NCI-H146 treated with DMSO at 0.1 percent for 48 hours (cell line): ENCODE results near the gene MYL11.
"Not testable (repeated sequence)": the region's sequence is repeated elsewhere in the genome, so short reads cannot be mapped to it uniquely, and the experiment has no call there.

Experiments
- DNase-seq: peaks from one replicate; lab custom pipeline; 2025; ENCODE audit not compliant: unreplicated experiment; lab: John Stamatoyannopoulos, UW

Gene MYL11, protein sequence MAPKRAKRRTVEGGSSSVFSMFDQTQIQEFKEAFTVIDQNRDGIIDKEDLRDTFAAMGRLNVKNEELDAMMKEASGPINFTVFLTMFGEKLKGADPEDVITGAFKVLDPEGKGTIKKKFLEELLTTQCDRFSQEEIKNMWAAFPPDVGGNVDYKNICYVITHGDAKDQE

DNA sequence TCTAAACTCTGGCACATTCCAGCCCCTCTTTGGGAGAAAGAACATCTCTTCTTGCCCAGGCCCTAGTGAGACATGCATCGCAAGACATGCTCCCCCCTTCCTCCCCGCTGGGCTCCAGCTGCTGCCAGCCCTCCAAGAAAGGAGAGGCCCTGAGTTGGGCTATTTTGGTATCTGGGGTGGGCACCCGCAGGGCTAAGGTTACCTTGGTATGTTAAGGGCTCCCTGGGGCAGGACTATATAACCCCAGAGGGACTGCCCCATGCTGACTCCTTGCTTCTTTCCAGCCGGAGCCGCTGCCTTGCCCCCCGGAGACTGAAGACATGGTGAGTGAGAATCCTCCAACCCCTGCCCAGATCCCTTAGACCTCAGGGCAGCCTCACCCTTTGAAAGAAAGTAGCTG is at the start of gene MYL11:
MYL11 (plus strand) TSS at position 265 of the 400 bp plus-strand sequence; CDS start at position 321, 56 bp downstream.
- no peak for DNase-seq

DNA sequence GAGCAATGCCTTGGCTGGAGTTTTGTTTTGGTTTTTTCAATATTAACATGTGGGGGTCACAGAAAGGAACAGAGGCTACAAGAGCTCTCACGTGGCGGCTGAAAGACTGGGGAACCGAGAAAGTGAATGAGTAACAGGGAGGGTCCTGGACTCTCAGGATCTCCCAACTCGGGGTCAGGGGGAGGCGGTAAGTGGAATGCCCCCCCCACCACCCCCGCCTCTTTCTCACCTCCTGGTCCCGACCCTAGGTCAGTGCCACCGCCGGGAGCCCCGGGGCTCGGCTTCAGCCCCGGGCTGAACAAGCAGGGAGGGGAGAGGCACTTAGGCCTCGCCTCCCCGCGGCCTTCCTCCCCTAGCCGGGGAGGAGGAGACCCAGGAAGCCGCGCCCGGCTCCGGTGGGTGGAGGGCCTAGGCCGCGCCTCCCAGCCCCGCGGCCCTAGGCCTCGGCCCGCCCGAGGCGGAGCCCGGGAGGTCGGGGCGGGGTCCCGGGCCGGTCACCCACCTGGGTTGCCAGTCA is 40.1 kb upstream of the MYL11 start:
- peak; percentile 38 for DNase-seq

DNA sequence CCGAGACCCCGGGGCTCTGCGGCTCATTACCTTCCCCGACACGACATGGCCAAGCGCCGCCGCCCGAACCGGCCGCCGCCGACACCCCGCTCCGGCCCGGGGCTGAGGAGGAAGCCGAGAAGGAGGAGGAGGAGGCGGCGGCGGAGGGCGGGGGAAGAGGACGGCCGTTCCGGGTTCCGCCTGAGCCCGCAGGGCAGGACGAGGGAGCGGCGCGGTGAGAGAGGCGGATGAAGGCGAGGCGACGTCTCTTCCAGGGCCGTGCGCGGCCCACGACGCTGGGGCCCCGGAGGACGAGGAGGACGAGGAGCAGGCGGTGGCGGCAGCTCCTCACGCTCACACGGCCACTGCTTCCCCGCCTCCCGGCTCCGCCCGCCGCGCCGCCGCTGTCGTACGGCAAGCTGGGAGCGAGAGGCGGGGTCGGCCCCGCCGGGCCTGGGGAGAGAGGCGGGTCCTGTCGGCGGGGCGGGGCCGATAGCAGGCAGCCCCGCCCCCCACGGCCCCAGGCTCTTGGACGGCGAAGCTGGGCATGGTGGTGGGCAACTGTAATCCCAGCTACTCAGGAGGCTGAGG is 39.5 kb upstream of the MYL11 start:
- DNase-seq = peak; percentile 65

DNA sequence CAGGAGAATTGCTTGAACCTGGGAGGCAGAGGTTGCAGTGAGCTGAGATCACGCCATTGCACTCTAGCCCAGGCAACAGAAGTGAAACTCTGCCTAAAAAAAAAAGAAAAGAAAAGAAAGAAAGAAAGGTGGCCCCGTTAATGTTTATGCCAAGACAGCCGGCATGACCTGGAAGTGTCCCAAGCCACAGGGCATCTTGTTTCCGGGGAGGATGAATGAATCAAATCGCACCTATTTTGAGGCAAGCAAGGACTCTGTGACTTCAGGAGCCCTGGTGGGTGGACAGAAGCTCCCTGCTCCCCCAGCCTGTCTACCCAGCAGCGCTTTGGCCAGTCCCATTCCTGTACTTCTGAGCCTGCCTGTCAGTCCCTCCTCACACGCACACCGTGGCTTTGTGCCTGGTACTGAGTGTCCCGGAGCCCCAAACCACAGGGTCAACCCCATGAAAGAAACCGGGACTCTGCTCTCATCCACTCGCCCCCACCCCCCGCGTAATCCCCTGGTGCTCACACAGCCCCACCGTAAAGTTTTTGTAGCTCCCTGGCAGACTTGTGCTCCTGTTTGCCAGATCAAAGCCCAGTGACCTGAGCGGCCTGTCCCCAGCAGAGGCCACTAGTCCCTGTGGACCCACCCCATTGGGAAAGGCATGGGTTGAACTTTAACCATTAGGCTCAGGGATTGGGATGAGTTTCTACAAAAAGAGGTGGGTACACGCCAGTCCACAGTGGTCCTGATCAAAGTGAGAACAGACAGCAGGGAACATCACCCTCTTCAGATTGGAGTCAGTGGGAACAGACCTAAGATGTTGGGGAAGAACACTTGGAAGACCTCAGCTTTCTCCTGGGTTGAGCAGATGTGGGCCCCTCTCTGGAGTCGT is 38.8 kb upstream of the MYL11 start:
- DNase-seq = no peak

DNA sequence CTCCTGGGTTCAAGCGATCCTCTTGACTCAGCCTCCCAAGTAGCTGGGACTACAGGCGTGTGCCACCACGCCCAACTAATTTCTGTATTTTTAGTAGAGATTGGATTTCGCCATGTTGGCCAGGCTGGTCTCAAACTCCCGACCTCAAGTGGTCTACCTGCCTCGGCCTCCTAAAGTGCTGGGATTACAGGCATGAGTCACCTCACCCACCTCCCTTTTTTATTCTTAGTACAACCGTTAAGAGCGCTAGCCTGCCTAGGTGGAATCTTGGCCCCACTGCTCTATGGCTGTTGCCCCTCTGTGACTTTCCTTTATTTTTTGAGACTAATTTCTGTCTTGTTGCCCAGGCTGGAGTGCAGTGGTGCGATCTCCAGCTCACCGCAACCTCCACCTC is 36.6 kb upstream of the MYL11 start:
- DNase-seq = not testable (repeated sequence)

DNA sequence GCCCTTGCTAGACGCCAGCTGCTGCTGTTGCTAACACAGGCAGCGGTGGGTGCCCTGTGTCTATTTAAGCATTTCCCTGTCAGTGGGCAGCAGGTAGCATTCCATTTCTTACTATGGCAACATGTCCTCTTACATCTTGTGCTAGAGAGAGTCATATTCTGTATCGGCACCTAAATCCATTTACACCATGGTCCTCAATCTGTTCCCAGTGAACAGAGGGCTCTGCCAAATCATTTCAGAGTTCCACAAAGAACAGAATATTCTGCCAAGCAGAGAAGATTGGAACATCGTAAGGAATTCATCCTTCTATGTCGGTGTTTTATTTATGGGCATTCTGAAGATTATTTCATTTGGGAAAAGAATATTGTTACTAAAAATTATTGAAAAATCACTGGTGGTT is 35.9 kb upstream of the MYL11 start:
- not testable (repeated sequence) for DNase-seq

DNA sequence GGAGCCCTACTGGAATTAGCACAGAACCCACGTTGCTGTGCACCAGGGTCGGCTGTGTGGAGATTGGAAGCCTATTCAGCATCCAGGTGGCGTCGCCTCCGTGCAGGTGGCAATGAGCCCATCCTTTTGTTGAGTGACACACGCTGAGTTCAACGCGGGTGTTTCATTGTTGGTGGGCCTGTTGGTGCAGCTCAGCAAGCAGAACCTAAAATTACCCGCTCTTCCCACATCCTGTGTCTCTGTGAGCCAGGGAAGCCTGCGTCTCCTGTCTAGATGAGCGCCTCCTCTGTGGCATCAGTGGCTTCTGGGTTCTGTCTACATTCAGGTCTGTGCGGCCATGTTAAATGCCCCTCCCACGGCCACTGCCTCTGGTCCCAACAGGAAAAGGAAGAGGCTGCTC is 34.0 kb upstream of the MYL11 start:
- peak; percentile 93 for DNase-seq

DNA sequence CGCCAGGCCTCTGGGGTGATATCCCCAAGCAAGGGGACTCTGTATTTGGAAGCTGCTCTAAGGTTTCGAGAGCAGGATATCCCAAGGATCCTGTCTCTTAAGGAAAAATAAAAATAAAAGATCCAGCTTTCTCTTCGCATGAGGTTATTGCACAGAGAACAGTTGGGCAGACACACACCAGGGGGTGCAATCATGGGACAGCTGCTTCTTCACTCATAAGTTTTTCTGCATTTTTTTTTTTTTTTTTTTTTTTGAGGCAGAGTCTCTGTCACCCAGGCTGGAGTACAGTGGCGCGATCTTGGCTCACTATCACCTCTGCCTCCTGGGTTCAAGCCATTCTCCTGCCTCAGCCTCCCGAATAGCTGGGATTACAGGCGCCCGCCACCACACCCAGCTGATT is 32.6 kb upstream of the MYL11 start:
- peak; percentile 19 for DNase-seq

DNA sequence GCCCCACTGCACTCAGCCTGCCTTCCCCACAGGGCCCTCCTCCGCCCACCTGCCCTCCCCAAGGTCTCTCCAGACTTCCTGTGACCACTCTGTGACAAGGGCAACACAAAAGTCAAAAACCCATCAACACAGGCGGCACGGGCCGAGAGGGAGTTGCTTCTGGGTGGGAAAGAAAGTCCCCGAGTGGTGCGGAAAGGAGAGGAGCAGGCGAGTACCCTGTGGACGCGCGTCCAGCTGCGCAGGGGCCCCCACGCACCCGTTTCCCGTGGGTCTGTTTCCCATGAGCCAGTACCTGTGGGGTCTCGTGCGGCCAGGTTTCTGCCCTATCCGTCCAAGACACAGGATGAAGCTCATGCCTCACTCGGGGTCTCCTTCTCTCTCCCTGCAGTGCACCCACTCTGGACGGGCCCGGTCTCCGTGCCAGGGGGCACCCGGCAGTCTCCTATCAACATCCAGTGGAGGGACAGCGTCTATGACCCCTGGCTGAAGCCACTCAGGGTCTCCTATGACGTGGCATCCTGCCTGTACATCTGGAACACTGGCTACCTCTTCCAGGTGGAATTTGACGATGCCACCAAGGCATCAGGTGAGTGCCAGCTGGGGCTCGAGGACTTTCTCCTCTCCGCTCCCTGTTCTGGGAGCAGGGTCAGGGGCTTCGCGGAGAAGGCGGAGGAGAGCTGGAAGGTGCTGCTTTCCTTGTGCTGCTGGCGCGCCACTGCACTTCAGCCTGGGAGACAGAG is 31.7 kb upstream of the MYL11 start:
- DNase-seq = no peak

DNA sequence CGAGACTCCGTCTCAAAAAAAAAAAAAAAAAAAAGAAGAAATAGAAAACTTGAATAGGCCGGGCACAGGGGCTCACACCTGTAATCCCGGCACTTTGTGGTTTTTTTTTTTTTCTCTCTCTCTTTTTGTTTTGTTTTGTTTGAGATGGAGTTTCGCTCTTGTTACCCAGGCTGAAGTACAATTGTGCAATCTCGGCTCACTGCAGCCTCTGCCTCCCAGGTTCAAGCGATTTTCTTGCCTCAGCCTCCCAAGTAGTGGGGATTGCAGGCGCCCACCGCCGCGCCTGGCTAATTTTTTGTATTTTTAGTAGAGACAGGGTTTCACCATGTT is 31.1 kb upstream of the MYL11 start:
- not testable (repeated sequence) for DNase-seq

DNA sequence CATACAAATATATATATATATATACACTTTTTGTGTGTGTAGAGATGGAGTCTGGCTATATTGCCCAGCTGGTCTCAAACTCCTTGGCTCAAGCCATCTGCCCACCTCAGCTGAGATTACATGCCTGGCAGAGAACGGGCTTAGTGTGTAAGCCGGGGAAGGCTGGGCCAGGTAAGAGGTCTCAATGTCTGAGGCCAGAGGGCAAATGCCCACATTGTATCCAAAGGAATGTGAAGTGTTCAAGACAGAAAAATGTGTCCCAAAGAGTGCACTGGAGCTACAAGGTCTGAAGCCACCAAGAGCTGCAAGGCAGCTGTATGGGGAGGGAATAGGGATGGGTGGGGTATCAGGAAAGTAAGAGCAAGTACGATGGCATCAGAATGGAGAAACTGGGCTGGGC is 28.3 kb upstream of the MYL11 start:
- no peak for DNase-seq

DNA sequence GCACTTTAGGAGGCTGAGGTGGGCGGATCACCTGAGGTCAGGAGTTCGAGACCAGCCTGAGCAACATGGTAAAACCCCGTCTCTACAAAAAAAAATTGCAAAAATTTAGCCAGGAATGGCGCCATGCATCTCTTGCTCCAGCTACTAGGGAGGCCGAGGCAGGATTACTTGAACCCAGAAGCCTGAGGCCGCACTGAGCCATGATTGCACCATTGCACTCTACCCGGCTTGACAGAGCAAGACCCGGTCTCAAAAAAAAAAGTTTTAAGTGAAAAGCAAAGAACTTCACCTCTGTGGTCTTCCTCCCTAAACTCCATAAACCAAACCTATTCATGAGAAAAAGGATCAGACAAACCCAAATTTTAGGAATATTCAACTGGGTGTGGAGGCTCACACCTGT is 26.5 kb upstream of the MYL11 start:
- no peak for DNase-seq

DNA sequence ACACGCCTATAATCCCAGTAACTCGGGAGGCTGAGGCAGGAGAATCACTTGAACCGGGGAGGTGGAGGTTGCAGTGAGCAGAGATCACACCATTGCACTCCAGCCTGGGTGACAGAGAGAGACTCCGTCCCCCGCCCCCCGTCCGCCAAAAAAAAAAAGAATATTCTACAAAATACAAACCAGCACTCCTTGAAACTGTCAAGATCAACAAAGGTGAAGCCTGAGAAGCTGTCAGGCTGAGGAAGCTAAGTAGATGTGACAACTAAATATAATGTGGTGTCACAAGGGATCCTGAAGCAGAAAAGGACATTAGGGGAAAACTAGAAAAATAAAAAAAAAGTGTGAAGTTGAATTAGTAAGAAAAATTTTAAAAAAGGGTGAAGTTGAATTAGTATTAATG is 25.7 kb upstream of the MYL11 start:
- no peak for DNase-seq

DNA sequence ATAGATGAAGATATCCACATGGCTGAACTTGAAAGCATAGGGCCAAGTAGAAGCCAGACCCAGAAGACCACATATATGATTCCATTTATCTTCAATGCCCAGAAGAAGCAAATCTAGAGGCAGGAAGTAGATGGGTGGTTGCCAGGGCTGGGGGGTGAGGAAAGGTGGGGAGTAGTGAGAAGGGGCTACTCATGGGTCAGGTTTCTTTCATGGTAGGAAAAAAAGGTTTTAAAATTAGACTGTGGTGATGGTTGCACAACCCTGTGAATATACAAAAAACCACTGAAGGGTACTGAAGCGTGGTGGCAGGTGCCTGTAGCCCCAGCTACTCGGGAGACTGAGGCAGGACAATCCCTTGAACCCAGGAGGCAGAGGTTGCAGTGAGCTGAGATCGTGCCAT is 24.9 kb upstream of the MYL11 start:
- DNase-seq = no peak

DNA sequence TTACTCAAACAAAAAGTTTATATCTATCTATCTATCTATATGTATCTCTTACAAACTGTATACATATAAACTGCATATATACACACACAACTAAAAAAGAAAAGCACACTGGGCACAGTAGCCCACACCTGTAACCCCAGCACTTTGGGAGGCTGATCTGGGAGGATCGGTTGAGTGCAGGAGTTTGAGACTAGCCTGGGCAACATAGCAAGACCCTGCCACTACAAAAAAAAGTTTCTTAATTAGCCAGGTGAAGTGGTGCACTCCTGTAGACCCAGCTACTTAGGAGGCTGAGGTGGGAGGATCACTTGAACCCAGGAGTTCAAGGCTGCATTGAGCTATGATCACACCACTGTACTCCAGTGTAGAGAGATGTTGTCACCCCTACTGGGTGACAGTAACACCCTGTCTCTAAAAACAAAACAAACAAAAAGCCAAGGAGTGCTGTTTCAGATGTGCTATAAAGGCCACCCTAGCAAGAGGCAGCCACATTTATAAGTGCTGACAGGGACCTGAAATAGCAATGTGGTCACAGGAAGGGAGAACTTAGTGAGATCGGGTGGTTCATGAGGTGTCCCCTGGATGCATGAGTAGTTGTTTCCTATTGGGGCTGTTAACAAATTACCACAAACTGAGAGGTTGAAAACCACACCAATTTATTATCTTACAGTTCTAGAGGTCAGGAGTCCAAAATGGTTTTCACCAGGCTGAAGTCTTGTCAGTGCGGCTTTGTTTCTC is 24.3 kb upstream of the MYL11 start:
- no peak for DNase-seq

DNA sequence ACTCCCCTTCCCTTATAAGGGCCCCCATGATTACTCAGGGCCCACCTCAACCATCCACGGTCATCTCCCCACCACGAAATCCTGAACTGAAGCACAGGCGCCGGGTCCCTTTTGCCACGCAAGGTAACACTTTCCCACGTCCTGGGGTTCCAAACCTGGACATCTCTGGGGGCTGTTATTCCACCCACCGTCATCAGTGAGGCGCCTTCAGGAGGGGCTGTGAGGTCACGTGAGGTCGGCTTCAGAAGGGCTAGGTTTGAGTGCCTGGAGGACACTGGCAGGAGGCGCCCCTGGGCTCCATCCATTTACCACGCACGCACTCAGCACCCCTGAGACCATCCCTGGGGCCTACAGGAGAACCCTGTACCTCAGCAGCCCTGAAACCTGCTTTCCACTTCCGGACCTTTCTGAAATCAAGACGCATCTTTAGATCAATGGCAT is 23.6 kb upstream of the MYL11 start:
- DNase-seq = no peak

DNA sequence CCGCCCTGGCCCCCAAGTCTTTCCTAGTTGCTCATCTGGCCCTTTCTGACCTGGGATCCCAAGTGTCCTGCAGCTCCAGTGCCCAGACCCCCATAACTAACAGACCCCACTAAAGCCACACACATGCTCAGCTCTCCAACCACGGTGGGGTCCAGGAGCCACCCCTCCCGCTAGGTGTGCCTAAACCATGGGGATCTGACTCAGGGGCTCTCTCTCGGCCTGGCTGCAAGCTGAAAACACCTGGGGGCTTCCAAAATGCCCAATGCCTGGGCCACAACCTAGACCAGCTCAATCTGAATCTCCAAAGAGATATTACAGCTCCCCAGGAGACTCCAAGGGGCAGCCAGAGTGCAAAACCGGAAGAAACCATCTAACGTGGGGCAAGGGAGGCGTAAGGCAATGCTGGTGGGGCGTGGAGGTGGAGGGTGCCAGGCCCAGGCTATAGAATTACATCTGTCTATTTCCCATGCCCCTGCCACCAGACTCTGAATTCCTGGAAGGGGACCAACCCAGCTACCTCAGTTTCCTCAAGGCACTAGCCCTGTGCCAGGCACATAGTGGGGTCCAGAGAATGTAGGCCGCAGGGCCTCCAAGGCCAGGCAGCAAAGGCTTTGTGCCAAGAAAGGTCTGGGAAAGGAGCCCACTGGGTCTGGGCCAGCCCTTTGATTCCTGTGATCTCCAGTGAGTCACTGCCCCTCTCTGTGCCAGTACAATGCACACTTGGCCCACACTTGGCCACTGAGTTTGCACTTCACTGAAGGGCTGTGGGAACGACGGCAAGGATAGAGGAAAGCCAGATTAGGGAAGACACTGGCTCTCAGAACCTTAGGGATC is 22.8 kb upstream of the MYL11 start:
- no peak for DNase-seq

DNA sequence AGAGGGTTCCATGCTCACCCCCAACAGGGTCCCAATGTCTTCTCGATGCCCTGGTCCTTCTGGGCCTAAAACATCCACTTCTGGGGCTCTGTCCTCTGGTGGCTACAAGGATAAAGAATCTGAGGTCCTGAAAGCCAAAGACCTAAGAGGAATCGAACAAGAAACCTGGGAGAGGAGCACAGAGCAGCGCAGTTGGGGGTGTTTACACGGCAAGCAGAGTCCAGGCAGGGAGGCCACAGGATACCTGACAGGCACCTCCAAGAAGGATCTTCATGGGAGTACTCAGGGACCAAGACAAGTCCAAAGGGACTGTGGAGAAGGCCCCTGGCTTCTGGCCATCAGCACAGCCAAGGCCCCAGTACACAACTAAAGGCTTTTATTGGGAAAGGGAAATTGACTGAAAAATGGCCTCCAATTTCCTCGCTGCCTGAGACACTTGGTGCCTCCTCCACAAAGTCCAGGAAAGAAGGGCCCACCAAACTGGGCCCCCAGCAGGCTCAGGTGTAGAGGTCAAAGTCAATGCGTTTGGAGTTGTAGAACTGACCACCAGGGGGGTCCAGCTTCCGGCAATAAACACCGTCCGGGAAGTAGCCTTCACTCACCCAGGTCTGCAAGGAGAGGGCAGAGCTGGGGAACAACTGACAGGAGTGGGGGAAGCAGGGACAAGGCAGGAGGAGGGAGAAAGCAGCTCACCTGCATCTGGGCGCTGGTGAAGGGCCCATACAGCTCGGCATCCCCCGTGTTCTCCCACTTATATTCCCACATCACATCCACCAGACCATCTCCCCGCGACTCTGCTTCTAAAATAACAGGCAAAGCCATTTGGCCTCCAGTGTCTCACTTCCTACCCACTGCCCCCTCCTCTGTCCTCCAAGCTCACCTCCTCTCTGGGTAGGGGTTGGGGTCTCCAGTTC is 21.9 kb upstream of the MYL11 start:
- DNase-seq = no peak
